K562 (cell line): ENCODE results near the gene USH1G. TPM values are rescaled to one million over a fixed set of nuclear protein-coding genes. Genes with fewer than 3 reads are reported as not detected.

Source experiments
- ATF1 ChIP-seq, 2 experiments: fragments of 450-650 bp in 1 of 2; IDR thresholded peaks; 2 replicates each; pipeline ENCODE4 v1.6.1; 2016; ENCODE audit warnings: missing compliant biosample characterization in 1 of 2, missing genetic modification characterization in 1 of 2
- BRF1 ChIP-seq: IDR thresholded peaks from 3 replicates; pipeline ENCODE4 v1.6.1; 2011; ENCODE audit warnings: borderline replicate concordance, mild to moderate bottlenecking; ENCODE audit not compliant: insufficient read length; ENCODE audit errors: extremely low read depth
- ETV5 ChIP-seq: sonication (generic); formaldehyde crosslinking; IDR thresholded peaks from 2 replicates; pipeline ENCODE4 v1.4.0; 2020; ENCODE audit warnings: low read depth, mild to moderate bottlenecking, missing genetic modification reagents
- GTF2F1 ChIP-seq: IDR thresholded peaks from 2 replicates; pipeline ENCODE4 v1.6.1; 2011; ENCODE audit warnings: low read depth, low read length, improper control_type of control experiment
- L3MBTL2 ChIP-seq: fragments of 450-650 bp; IDR thresholded peaks from 2 replicates; pipeline ENCODE4 v1.6.1; 2016; ENCODE audit warnings: mild to moderate bottlenecking, moderate library complexity
- PHB2 ChIP-seq: fragments of 450-650 bp; IDR thresholded peaks from 2 replicates; pipeline ENCODE4 v1.6.1; 2017; ENCODE audit warnings: low read depth
- RAD21 ChIP-seq, 2 experiments: fragments of 250-450 bp in 1 of 2; fragments of 450-650 bp in 1 of 2; sonication (Bioruptor Pico) in 1 of 2; formaldehyde crosslinking in 1 of 2; IDR thresholded peaks in 1 of 2; conservative IDR thresholded peaks in 1 of 2; 2 replicates each; pipeline versions ENCODE4 v1.4.0 to v1.8.0; 2020 to 2022; ENCODE audit warnings: mild to moderate bottlenecking in 2 of 2, moderate library complexity in 1 of 2
- polyA plus RNA-seq, 8 experiments: library from polyadenylated mRNA; depleted of rRNA in 4 of 8; stranded (reverse) in 5 of 8; unstranded in 3 of 8; fragments of >200 nt; fragmentation: Nextera tagmentation in 2 of 8; fragmentation: Illumina TruSeq in 1 of 8; extraction: Ambion mirVana in 2 of 8; extraction: Trizol in 1 of 8; gene quantifications; 2 replicates each; pipeline versions ENCODE4 v1.2.1 to v1.2.3, GENCODE V29; 2011 to 2014; ENCODE audit warnings: inconsistent platforms in 1 of 8, missing spikeins in 1 of 8
- total RNA-seq, 7 experiments: library from RNA; depleted of rRNA in 6 of 7; stranded (reverse); fragments of >200 nt in 6 of 7; fragmentation: Illumina TruSeq in 2 of 7; extraction: Trizol in 2 of 7; gene quantifications; 2 replicates each; pipeline versions ENCODE4 v1.2.1 to v1.2.3, GENCODE V29; 2011 to 2021; ENCODE audit warnings: low replicate concordance in 1 of 7
- TF ChIP-seq, protein P1 (sequence below): fragments of 250-450 bp; sonication (Bioruptor Pico); IDR thresholded peaks from 2 replicates; pipeline ENCODE4 v1.5.0; 2021; ENCODE audit warnings: mild to moderate bottlenecking, borderline replicate concordance
- TF ChIP-seq, protein P2 (sequence below), 2 experiments: fragments of 450-650 bp in 1 of 2; sonication (generic) in 1 of 2; formaldehyde crosslinking; conservative IDR thresholded peaks; 2 replicates each; pipeline versions ENCODE4 v1.4.0 to v1.8.1; 2020 to 2022; ENCODE audit warnings: mild to moderate bottlenecking in 1 of 2, missing genetic modification reagents in 1 of 2
- TF ChIP-seq, protein P3 (sequence below): IDR thresholded peaks from 2 replicates; pipeline ENCODE4 v1.6.1; 2011; ENCODE audit not compliant: insufficient read length; ENCODE audit errors: extremely low read depth

USH1G gene
- total and polyA plus RNA-seq, 9 of the 15 experiments (the other 6 are each of a cell fraction or from before 2014, with no cell fraction given): 0.22 to 1.00 (median 0.64) TPM; not detected in 2

DNA sequence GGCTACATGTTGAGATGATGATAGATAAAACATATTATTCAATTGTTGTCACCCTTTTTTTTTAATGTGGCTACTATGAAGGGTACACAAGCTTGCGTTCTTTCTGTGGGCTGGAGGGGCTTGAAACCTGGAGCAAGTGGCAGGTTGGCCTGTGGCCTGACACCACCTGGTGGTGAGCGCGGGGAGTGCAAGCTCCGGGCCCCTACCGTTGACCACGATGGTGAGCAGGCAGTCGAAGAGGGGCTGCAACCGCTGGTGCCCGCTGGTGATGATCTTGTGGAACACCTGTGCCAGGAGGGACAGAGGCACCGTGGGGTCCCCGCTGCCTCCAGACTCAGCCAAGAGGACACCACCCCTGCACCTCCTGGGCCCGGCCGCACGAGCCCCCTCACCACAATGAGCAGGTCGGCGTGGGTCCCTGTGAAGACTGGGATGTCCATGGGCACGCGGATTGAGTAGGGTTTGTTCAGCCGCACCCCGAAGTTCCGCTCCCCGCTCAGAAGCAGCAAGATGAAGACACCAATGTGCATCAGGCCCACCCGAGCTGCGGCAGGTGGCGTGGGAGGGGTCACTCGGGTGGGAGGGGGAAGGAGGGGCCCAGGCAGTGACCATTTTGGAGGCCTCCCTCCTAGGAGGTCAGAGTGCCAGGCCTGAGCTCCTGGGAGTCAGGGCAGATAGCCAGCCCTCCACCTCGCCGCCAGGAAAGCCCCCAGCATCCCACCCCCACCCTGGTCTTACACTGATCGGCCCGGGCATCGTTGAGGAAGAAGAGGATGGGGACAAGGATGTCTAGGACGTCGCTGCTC, 35.1 kb upstream of the USH1G start (continued):
- no peak for TF ChIP-seq BRF1
- TF ChIP-seq, protein P1, sequence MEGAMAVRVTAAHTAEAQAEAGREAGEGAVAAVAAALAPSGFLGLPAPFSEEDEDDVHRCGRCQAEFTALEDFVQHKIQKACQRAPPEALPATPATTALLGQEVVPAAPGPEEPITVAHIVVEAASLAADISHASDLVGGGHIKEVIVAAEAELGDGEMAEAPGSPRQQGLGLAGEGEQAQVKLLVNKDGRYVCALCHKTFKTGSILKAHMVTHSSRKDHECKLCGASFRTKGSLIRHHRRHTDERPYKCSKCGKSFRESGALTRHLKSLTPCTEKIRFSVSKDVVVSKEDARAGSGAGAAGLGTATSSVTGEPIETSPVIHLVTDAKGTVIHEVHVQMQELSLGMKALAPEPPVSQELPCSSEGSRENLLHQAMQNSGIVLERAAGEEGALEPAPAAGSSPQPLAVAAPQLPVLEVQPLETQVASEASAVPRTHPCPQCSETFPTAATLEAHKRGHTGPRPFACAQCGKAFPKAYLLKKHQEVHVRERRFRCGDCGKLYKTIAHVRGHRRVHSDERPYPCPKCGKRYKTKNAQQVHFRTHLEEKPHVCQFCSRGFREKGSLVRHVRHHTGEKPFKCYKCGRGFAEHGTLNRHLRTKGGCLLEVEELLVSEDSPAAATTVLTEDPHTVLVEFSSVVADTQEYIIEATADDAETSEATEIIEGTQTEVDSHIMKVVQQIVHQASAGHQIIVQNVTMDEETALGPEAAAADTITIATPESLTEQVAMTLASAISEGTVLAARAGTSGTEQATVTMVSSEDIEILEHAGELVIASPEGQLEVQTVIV (CRISPR knock-in tag): no peak
- no peak for TF ChIP-seq ATF1 (CRISPR knock-in tag; IDR thresholded peaks at IDR 0.05)
- TF ChIP-seq ATF1 (tag; IDR thresholded peaks at IDR 0.05): 0 out of 2 replicates have a peak, but pooled peaks have one; percentile 18
- TF ChIP-seq, protein P2, sequence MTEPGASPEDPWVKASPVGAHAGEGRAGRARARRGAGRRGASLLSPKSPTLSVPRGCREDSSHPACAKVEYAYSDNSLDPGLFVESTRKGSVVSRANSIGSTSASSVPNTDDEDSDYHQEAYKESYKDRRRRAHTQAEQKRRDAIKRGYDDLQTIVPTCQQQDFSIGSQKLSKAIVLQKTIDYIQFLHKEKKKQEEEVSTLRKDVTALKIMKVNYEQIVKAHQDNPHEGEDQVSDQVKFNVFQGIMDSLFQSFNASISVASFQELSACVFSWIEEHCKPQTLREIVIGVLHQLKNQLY (CRISPR knock-in tag; conservative IDR thresholded peaks at IDR 0.05): no peak
- no peak for TF ChIP-seq GTF2F1
- TF ChIP-seq, protein P3, sequence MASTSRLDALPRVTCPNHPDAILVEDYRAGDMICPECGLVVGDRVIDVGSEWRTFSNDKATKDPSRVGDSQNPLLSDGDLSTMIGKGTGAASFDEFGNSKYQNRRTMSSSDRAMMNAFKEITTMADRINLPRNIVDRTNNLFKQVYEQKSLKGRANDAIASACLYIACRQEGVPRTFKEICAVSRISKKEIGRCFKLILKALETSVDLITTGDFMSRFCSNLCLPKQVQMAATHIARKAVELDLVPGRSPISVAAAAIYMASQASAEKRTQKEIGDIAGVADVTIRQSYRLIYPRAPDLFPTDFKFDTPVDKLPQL: no peak
- no peak for TF ChIP-seq ETV5 (CRISPR knock-in tag)
- TF ChIP-seq L3MBTL2: peak; percentile 63; the same call in 1 of the 2 replicates
- no peak for TF ChIP-seq PHB2
- TF ChIP-seq RAD21 (CRISPR knock-in tag; conservative IDR thresholded peaks at IDR 0.05 in 1 of 2, IDR thresholded peaks at IDR 0.05 in 1 of 2): peak; percentile 95 to 99
